Adrenal gland (tissue), 12 donors: ENCODE data around the gene GMPPA. TPM values are rescaled to one million over a fixed set of nuclear protein-coding genes. Genes with fewer than 3 reads are reported as not detected.
A peak's percentile ranks its signal among the peaks of the same experiment; 100 is the strongest.

Experiments
- DNase-seq, 7 donors: peaks; one replicate each; pipeline ENCODE4 v3.0.0-alpha.2; 2019 to 2020
- H3K27ac ChIP-seq, 5 donors: fragments of 200-600 bp; sonication (generic) in 4 of 5; 1 replicate in 3 of 5; 2 replicates in 2 of 5; pipeline versions ENCODE4 v1.5.1 to v1.8.0; 2016 to 2020; ENCODE audit warnings: mild to moderate bottlenecking in 1 of 5
- H3K27me3 ChIP-seq: fragments of 200-600 bp; 2 replicates; pipeline ENCODE4 v1.8.0; 2021
- H3K36me3 ChIP-seq, 2 donors: fragments of 200-600 bp; replicated peaks in 1 of 2; 1 replicate in 1 of 2; 2 replicates in 1 of 2; pipeline versions ENCODE4 v1.5.1 to v1.8.0; 2018 to 2022
- H3K4me1 ChIP-seq, 2 donors: fragments of 200-600 bp; replicated peaks in 1 of 2; 1 replicate in 1 of 2; 2 replicates in 1 of 2; pipeline versions ENCODE4 v1.5.1 to v1.8.0; 2018 to 2021
- H3K4me3 ChIP-seq, 4 donors: fragments of 200-600 bp; sonication (generic) in 3 of 4; one replicate each; pipeline ENCODE4 v1.5.1; 2016 to 2018
- H3K9me3 ChIP-seq, 3 donors: fragments of 200-600 bp; sonication (generic) in 1 of 3; replicated peaks in 1 of 3; 1 replicate in 2 of 3; 2 replicates in 1 of 3; pipeline versions ENCODE4 v1.5.1 to v1.8.0; 2016 to 2021
- POLR2A ChIP-seq, 2 donors: fragments of 450-650 bp; IDR thresholded peaks; one replicate each; pipeline ENCODE4 v1.6.1; 2017; ENCODE audit warnings: antibody characterized with exemption in 2 of 2, mild to moderate bottlenecking in 2 of 2, moderate library complexity in 1 of 2
- WGBS, 4 donors: extraction: QIAGEN DNeasy Blood & Tissue Kit in 2 of 4; methylation state at CpG; one replicate each; pipeline versions ENCODE4 v1.1.5 to v1.1.7; 2013 to 2017; 5-methylcytosine and 5-hydroxymethylcytosine counted together
- intact Hi-C, 2 donors: fragments of 100-400 bp; cut with DNase I; formaldehyde crosslinking; loops; one replicate each; pipeline versions ENCODE4 v1.14.1 to v1.15.0; 2022 to 2023
- polyA plus RNA-seq, 3 donors: library from polyadenylated mRNA; stranded (reverse); fragments of 200-250 nt in 2 of 3; fragments of 350-450 nt in 1 of 3; fragmentation: Illumina TruSeq in 1 of 3; extraction: RNeasy Lipid Tissue Mini Kit (QIAGEN cat#74804) in 1 of 3; gene quantifications; one replicate each; pipeline ENCODE4 v1.2.3, GENCODE V29; 2013 to 2014
- total RNA-seq, 9 donors: library from RNA; depleted of rRNA in 4 of 9; stranded (reverse); fragments of >200 nt in 4 of 9; fragments of 120-200 nt in 1 of 9; fragmentation: NEBNext Ultra II Directional in 1 of 9; extraction: Animal tissue kit (Norgen Biotek cat#: 25700) in 1 of 9; gene quantifications; one replicate each; pipeline versions ENCODE4 v1.1.0 to v1.2.4, GENCODE V29; 2013 to 2023
- TF ChIP-seq, protein P1 (sequence below), 6 experiments: fragments of 450-650 bp in 4 of 6; fragments of 200-600 bp in 2 of 6; sonication (generic) in 1 of 6; IDR thresholded peaks; 1 replicate in 5 of 6; 2 replicates in 1 of 6; pipeline versions ENCODE4 v1.5.1 to v1.8.0; 2016 to 2021; ENCODE audit warnings: antibody characterized with exemption in 6 of 6, mild to moderate bottlenecking in 2 of 6, moderate library complexity in 1 of 6
- donor health status: healthy with polysubstance abuse.
- donor health status: Bipolar disorder and iron deficiency.
- donor health status: DM: yes; HTN: yes; CAD: no.
- donor health status: DM: no; HTN: no; CAD: no.
- donor health status: DM: no; HTN: no; CAD: no.
- donor health status: DM: yes; HTN: yes; CAD: no.

Gene GMPPA
- total and polyA plus RNA-seq, 12 donors: 23.0 to 72.2 (median 35.3) TPM

DNA sequence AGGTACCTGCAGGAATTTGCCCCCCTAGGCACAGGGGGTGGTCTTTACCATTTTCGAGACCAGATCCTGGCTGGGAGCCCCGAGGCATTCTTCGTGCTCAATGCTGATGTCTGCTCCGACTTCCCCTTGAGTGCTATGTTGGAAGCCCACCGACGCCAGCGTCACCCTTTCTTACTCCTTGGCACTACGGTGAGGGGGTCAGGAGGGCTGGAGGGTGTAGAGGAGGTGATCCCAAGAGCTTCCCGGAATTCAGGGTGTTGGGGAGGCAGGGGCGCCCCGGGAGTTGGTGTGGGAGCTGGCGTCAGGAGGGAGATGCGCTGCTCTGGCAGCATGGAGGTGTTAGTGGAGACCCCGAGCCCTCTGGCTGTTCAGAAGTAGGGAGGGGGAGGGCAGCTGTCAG, 3.2 kb downstream of the GMPPA start:
- Histone ChIP-seq H3K9me3 (no peaks in the 10 kb centered on the region), H3K4me1 (peaks cover 6 to 23% of the 10 kb centered on the region in 2 donors), H3K4me3 (no peak overlapping the region), H3K27ac (no peak overlapping the region), H3K36me3 (peaks cover 0 to 35% of the 10 kb centered on the region in 2 donors), H3K27me3 (no peaks in the 10 kb centered on the region)
- intact Hi-C loops: no loop called here
- no peak for TF ChIP-seq POLR2A (IDR thresholded peaks at IDR 0.05)
- TF ChIP-seq, protein P1, sequence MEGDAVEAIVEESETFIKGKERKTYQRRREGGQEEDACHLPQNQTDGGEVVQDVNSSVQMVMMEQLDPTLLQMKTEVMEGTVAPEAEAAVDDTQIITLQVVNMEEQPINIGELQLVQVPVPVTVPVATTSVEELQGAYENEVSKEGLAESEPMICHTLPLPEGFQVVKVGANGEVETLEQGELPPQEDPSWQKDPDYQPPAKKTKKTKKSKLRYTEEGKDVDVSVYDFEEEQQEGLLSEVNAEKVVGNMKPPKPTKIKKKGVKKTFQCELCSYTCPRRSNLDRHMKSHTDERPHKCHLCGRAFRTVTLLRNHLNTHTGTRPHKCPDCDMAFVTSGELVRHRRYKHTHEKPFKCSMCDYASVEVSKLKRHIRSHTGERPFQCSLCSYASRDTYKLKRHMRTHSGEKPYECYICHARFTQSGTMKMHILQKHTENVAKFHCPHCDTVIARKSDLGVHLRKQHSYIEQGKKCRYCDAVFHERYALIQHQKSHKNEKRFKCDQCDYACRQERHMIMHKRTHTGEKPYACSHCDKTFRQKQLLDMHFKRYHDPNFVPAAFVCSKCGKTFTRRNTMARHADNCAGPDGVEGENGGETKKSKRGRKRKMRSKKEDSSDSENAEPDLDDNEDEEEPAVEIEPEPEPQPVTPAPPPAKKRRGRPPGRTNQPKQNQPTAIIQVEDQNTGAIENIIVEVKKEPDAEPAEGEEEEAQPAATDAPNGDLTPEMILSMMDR (IDR thresholded peaks at IDR 0.05): no peak
- DNase-seq: no peak
- WGBS, 4 donors: 90 to 96% (median 92%) methylated on average over 12 to 14 of the region's 14 CpGs

DNA sequence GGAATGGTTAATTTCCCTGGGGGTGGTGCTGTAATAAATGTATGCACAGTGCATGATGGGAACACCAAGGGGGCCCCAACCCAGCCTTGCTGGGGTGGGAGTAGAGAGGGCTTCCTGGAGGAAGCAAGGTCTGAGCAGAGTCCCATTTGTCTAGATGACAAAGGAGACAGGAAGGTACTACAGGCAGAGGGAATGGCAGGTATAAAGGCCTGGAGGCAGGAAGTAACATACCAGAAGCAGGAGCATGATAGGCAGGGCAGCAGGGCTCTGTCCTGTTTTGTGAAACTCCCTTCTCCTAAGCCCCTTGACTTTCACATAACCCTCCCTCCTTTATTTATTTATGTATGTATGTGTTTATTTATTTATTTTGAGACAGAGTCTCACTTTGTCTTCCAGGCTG, 3.9 kb downstream of the GMPPA start:
- Histone ChIP-seq H3K4me1 (peaks cover 6 to 16% of the 10 kb centered on the region in 2 donors), H3K27me3 (no peaks in the 10 kb centered on the region), H3K36me3 (peaks cover 0 to 35% of the 10 kb centered on the region in 2 donors), H3K27ac (no peak overlapping the region), H3K9me3 (no peaks in the 10 kb centered on the region), H3K4me3 (no peak overlapping the region)
- TF ChIP-seq POLR2A (IDR thresholded peaks at IDR 0.05): no peak
- no peak for DNase-seq
- intact Hi-C loops: no loop called here

DNA sequence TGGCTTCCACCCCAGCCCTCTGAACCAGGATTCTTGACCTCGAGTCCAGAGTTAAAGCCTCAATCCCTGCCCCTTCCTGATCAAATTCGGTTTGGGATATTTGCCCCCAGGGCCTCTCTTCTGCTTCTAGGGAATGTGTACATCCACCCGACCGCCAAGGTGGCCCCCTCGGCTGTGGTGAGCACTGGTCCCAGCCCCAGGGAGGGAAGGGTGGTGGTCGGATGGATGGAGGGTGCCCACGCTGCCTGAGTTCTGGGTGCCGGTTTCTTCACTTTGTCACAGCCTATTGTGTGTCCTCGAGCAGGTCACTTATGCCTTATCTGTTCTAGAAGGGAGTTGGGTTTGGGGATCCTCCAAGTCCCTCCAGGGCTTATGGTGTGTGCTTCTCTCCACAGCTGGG, 6.9 kb downstream of the GMPPA start:
- TF ChIP-seq, protein P1 (IDR thresholded peaks at IDR 0.05): no peak
- TF ChIP-seq POLR2A (IDR thresholded peaks at IDR 0.05): no peak
- peak overlapping the region in 1 of 5 donors; percentile 64 for H3K27ac ChIP-seq
- H3K9me3 ChIP-seq: no peaks in the 10 kb centered on the region
- H3K36me3 ChIP-seq: peaks cover 0 to 35% of the 10 kb centered on the region in 2 donors
- intact Hi-C loops: no loop called here
- H3K4me3 ChIP-seq: no peak overlapping the region
- 80 to 91% (median 89%) methylated on average over 3 to 9 of the region's 9 CpGs for WGBS, 4 donors
- H3K27me3 ChIP-seq: no peaks in the 10 kb centered on the region
- DNase-seq: no peak
- H3K4me1 ChIP-seq: peaks cover 0 to 6% of the 10 kb centered on the region in 2 donors

DNA sequence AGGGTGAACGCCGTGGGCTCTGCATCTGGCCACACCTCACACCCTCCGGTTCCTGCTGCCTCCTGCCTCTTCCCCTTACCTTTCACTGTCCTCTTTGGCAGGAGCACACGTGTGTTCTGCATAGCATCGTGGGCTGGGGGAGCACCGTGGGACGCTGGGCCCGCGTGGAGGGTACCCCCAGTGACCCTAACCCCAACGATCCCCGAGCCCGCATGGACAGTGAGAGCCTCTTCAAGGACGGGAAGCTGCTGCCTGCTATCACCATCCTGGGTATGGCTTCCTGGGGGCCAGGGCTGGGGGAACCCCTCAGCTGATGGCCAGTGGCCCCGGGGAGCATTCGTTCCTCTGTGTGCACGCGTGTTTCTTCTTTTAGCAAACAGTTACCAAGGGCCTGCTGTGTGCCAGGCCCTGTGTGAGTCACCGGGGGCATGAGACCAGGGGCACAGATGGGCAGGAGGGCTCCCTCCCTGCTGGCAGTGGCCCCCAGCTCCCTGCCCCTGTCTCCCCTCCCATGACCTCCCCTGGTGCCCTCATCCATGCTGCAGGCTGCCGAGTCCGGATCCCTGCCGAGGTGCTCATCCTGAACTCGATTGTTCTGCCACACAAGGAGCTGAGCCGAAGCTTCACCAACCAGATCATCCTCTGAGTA, 7.6 kb downstream of the GMPPA start:
- Histone ChIP-seq H3K36me3 (peaks cover 0 to 35% of the 10 kb centered on the region in 2 donors), H3K4me3 (no peak overlapping the region), H3K9me3 (no peaks in the 10 kb centered on the region), H3K4me1 (peaks cover 0 to 6% of the 10 kb centered on the region in 2 donors), H3K27me3 (no peaks in the 10 kb centered on the region), H3K27ac (peak overlapping the region in 1 of 5 donors; percentile 64)
- TF ChIP-seq, protein P1 (IDR thresholded peaks at IDR 0.05): no peak
- no peak for TF ChIP-seq POLR2A (IDR thresholded peaks at IDR 0.05)
- intact Hi-C loops: no loop called here
- WGBS, 4 donors: 86 to 92% (median 90%) methylated on average over 17 to 23 of the region's 23 CpGs
- DNase-seq: no peak
